ENCODE measurements around the gene ACY1.
A peak's percentile ranks its signal among the peaks of the same experiment; 100 is the strongest.

The ACY1 gene

DNA sequence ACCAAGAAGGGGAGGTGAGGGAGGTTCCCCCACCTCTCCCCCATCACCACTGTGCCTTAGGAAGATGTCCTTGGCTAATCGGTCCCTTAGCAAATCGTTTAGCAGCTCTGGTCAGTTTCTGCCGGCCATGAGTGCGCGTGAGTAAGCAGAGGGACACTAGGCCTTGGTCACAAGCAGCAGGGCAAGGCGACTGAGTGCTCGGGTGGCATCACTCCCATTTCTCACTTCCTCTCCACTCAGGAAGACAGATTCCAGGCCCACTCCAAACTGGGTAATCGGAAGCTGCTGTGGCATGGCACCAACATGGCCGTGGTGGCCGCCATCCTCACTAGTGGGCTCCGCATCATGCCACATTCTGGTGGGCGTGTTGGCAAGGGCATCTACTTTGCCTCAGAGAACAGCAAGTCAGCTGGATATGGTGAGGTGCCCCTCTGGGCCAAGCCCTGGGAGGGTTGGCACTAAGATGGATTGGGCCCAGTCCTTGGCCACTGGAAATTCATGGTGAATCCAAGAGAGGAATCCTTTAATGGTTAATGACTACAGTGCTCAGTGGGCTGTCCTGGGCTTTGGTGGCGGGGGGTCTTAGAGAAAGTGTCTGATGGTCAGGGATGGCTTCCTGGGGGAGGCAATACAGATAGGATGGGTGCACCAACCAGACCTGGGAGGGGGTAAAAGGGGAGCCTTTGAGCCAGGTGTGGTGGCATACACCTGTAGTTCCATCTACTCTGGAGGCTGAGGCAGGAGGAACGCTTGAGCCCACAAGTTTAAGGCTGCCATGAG, 37.2 kb upstream of the ACY1 start:
- no peak for DNase-seq (ENCODE audit: low read depth in 2 of 3, low spot score in 2 of 3)

DNA sequence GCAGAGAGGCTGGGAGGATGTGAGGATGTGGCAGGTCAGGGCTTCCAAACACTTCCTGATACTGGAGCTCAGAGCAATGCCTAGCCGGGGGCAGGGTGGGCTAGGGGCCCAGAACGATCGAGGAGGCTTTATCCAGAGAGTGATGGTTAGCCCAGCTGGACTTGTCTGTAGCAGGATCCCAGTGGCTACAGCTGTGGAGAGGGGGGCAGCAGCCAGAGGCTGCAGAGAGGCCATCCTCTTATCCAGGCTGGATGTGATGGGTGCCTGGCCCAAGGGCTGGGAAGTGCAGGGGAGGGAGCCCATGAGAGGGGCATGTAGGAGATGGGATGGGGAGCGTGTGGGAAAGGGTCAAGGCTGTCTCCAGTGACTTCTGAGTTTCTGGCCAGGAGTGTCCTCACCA, 36.5 kb upstream of the ACY1 start:
- no peak for DNase-seq (ENCODE audit: low read depth in 2 of 3, low spot score in 2 of 3)

DNA sequence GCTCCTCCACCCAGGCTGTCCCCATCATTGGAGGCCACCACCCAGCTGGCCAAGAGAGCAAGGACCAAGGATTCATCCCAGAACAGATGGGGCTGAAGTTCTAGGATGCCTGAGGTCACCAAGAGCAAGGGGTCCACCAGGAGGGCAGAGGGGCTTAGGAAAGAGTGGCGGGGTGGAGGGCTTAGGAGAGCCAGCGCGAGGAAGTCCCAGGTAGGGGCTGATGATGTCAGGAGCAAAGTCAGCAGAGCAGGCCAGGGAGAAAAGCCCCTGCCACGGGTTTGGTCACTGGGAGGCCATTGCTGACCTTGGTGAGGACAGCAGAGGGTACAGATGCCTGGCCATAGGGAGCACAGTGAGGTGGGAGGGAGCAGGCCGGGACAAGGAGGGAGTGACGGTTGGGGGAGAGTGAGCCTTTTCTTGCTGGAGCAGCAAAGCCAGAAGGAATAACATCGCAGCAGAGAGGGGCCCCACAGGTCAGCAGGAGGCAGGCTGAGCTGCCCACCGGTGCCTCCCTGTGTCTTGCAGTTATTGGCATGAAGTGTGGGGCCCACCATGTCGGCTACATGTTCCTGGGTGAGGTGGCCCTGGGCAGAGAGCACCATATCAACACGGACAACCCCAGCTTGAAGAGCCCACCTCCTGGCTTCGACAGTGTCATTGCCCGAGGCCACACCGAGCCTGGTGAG, 36.0 kb upstream of the ACY1 start:
- DNase-seq (ENCODE audit: low read depth in 2 of 3, low spot score in 2 of 3), result no peak

DNA sequence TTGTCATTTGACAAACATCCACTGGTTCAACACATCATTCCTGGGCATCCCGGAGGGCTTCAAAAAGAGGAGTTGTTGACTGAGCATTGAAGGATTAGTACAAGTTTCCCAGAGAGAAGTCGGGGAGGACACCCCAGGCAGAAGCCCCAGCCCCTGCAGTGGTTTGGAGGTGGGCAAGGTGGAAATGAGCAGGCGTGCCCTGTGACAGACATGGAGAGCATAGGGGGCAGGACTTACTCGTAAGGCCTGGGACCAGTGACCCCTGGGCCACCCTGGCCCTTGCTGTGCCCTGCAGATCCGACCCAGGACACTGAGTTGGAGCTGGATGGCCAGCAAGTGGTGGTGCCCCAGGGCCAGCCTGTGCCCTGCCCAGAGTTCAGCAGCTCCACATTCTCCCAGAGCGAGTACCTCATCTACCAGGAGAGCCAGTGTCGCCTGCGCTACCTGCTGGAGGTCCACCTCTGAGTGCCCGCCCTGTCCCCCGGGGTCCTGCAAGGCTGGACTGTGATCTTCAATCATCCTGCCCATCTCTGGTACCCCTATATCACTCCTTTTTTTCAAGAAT, 35.2 kb upstream of the ACY1 start:
- no peak for DNase-seq (ENCODE audit: low read depth in 2 of 3, low spot score in 2 of 3)

DNA sequence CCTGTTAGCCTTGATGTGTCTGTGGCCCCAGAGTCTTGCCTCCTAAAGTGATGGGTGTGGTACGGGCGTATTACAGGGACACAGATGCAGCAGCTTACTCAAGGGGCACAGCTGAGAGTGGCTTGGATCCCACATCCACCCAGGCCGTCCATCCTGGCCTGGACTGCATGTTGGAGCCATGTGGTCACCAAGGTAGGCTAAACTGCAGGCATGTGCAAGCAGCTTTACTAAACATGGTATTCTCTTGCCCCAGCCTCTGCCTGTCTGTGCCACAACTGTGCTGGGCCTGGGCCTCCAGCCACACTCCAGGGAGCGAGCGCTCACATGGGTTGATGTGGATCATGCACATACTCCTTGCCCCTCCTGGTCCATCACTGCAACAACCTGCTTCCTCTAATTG, 34.2 kb upstream of the ACY1 start:
- no peak for DNase-seq (ENCODE audit: low read depth in 2 of 3, low spot score in 2 of 3)

DNA sequence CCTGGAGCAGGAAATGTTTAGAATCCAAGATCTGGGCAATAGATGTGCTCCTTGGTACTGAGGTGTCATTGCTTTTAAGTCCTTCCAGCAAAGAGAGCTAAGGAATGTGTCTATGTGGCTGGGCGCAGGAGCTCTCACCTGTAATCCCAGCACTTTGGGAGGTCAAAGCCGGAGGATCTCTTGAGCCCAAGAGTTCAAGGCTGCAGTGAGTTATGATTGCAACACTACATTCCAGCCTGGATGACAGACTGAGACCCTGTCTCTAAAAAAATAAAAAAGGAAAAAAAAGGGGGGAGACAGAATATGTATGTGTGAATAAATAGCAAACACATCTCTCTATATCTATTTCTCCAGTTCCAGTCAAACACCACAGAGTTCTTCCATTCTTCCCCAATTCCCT, 32.4 kb upstream of the ACY1 start:
- no peak for DNase-seq (ENCODE audit: low read depth in 2 of 3, low spot score in 2 of 3)

DNA sequence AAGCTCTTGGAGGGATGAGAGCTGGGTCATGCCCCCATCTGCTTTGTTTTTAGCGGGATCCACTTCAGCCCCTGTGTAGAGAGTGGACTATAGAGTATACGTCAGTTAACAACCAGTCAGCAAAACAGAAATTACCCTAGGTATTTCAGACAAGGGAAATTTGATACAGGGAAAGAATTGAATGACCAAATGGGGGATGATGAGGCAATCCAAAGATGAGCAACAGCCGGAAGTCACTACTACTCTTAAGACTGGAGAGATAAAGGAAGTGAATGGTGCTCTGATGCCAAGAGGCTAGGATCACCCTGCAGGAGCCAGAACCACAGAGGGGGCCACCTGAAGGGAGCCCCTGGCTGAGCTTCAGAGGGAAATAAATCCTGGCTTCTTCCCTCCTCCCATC, 29.9 kb upstream of the ACY1 start:
- DNase-seq (ENCODE audit: low read depth in 2 of 3, low spot score in 2 of 3), result no peak

DNA sequence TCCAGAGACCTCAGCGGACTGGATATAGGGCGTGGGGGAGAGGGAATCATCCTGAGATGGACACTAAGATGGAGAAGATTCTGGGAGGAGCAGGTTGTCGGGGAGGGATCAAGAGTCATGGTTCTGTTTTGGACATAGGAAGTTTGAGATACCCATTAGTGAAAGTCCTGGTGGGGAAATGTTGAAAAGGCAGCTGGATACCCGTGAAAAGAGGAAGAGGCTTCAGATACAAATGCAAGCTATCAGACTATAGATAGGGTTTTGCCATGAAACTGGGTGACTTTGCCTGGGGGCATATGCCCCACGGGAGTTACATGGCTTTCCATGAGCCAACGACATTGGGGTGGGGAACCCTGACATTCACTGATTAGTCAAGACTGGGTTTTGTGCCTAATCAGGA, 29.2 kb upstream of the ACY1 start:
- DNase-seq (ENCODE audit: low read depth in 2 of 3, low spot score in 2 of 3), result no peak

DNA sequence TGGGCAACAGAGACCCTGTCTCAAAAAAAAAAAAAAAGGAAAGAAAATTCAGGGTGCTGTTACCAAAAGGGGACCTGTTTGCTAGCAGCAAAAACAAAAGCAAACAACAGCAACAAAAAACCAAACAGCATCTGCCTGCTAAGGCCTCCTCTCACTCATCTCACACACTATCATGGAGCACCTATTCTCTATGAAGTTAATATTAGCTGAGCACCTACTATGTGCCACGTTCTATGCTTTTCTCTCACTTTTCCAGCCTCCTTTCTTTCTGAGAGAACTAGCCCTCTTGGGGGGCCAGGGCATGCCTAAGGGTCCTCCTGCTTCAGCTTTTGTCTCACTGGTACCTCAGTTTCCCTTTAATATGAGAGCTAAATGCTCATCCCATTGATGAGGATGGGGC, 28.6 kb upstream of the ACY1 start:
- no peak for DNase-seq (ENCODE audit: low read depth in 2 of 3, low spot score in 2 of 3)

DNA sequence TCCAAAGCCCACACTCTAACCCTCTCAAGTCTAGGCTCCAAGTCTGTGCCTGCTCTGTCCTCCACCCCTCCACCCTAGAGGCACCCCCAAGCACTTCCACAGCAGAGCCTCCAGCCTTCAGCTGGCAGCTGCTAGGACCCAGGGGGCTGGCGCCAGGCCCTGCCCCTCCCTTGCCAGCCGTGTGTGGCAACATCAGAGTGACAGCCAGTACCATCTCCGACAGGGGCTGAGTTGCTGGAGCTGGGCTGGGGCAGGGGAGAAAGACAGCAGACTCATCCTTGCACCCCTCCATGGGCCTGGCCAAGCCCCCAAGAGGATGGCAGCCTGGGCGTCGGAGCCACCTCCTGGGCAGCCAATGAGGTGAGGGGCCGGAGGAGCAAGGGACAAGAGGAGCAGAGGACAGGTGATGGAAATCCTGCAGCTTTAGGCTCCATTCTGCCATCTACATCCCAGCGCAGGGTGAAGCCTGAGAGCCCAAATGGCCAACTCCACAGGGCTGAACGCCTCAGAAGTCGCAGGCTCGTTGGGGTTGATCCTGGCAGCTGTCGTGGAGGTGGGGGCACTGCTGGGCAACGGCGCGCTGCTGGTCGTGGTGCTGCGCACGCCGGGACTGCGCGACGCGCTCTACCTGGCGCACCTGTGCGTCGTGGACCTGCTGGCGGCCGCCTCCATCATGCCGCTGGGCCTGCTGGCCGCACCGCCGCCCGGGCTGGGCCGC, 28.0 kb upstream of the ACY1 start, which contains the start of gene GPR62:
TSS of gene GPR62 (plus strand) at position 207 of the 718 bp plus-strand sequence. CDS start at position 479, 272 bp downstream.
- no peak for DNase-seq (ENCODE audit: low read depth in 2 of 3, low spot score in 2 of 3)

DNA sequence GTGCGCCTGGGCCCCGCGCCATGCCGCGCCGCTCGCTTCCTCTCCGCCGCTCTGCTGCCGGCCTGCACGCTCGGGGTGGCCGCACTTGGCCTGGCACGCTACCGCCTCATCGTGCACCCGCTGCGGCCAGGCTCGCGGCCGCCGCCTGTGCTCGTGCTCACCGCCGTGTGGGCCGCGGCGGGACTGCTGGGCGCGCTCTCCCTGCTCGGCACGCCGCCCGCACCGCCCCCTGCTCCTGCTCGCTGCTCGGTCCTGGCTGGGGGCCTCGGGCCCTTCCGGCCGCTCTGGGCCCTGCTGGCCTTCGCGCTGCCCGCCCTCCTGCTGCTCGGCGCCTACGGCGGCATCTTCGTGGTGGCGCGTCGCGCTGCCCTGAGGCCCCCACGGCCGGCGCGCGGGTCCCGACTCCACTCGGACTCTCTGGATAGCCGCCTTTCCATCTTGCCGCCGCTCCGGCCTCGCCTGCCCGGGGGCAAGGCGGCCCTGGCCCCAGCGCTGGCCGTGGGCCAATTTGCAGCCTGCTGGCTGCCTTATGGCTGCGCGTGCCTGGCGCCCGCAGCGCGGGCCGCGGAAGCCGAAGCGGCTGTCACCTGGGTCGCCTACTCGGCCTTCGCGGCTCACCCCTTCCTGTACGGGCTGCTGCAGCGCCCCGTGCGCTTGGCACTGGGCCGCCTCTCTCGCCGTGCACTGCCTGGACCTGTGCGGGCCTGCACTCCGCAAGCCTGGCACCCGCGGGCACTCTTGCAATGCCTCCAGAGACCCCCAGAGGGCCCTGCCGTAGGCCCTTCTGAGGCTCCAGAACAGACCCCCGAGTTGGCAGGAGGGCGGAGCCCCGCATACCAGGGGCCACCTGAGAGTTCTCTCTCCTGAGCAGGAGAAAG, 27.2 kb upstream of the ACY1 start:
- peak in 1 of 3 experiments; percentile 10 for DNase-seq (ENCODE audit: low read depth in 2 of 3, low spot score in 2 of 3)

DNA sequence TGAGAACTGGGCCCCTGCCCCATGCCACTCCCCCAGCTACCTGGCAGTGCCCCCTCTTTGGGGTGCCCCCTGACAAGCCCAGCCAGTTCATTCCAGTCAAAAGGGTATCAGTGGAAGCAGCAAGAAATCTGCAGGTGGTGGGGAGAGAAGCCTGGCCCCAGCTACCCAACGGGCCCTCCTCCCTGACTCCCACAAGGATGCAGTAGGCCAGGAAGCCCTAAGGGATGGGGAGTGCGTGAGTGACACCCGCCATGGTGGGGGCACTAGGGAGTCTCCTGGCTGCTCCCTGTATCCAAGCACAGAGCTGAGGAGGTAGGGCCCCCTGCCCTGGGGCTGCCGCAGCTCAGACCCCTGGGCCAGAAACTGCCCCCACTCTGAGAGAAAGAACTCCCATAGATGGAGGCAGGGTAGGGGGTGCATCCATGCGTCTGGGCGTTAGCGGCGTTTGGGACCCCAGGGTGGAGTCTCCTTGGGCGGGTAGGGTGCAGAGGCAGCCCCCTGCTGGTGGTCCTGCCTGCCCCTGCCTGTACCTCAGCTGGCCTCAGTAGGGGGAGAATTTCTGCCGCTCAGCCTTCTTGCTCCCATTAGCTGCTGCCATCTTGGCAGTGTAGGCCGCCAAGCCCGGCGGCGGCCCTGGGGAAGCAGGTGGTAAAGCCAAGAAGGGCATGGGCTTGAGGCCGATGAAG, 25.7 kb upstream of the ACY1 start:
- no peak for DNase-seq (ENCODE audit: low read depth in 2 of 3, low spot score in 2 of 3)

DNA sequence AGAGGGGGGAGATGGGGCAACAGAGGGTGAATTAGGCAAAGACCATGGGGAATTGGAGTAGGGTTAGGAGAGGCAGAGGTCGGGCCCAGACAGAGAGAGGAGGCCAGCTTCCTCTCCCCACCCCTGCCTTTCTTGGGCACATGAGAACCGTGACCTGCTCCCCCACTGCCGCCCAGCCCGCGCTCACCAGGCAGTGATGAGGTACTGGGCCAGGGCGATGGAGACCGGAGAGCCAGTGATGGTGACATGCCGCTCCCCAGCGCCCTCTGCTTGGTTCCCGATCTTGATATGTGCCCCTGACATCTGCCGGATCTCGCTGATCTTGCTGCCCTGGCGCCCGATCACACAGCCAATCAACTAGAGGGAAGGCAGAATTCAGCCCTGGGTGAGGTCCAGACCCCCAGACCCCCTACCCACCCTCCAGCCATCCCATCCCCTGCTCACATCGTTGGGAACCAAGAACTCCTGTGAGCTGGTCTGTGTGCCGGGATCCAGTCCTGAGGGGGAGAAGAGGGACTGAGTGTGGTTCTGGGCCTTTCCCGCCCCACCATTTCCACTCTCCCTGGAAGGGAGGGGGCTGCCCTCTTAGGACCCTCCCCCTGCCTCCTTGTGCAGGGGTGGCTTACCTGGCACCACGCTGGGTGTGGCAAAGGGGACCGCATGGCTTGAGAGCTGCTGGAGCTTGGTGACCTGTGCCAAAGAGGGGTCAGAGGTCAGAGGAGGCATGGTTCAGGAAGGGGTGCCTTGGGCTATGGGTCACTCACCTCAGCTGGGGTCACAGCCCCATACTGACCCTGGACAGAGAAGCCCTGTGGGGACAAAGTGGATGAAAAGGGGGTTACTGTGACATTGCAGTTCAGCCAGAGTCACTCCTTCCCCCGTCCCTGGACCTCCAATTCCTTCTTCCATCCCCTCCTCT, 24.5 kb upstream of the ACY1 start:
- DNase-seq (ENCODE audit: low read depth in 2 of 3, low spot score in 2 of 3), result no peak

DNA sequence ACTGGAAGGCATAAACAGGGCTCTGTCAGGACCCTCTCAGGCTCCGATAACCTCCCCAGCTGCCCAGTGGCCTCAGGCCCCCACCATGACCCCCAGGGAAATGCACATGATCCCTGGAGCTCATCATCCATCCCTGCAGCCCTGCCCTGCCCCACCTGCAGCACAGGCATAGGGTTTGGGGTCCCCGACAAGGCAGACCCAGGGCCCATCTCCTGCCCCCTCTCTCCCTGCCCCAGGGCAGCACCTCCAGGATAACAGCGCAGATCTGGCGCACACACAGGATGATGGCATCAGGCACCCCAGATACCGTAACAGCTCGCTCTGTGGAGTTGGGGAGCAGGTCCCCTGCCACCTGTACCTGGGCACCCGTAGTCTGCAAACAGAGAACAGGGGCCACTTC, 23.7 kb upstream of the ACY1 start:
- DNase-seq (ENCODE audit: low read depth in 2 of 3, low spot score in 2 of 3), result no peak

DNA sequence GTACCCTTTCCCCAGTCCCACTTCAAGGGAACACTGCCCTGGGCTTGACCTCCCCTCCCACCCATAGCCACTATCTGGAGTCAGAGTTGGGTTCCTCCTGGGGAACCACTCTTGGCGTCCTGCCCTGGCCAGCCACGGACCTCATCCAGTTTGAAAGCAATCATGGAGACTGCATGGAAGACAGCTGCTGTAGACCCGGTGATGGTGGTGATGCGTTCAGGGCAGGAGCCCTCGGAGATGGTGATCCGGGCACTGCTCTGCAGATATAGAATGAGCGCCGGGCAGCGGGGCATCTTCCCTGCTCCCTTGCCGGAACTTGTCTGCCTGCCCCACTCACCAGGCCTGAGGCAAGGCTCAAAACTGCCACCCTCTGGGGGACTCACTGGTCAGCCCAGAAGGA, 22.9 kb upstream of the ACY1 start:
- DNase-seq (ENCODE audit: low read depth in 2 of 3, low spot score in 2 of 3), result no peak

DNA sequence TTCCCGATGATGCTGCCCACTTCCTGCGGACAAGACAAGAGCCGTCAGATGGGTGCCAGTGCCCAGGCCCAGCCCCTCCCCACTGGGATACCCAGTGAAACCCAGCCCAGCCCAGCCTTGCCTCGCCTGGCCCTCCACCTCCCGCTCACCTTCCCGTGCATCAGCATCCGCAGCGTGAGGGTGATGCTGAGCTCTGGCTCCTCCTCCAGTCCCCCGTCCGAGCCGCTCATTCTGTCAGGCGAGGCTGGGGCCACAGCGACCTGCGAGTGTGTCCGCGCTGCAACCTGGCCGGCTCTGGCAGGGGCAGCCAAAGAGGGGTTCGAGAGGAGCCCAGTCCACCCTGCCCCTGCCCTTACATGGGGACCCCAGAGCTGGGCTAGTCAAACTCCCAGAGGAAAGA, 22.3 kb upstream of the ACY1 start:
- no peak for DNase-seq (ENCODE audit: low read depth in 2 of 3, low spot score in 2 of 3)

DNA sequence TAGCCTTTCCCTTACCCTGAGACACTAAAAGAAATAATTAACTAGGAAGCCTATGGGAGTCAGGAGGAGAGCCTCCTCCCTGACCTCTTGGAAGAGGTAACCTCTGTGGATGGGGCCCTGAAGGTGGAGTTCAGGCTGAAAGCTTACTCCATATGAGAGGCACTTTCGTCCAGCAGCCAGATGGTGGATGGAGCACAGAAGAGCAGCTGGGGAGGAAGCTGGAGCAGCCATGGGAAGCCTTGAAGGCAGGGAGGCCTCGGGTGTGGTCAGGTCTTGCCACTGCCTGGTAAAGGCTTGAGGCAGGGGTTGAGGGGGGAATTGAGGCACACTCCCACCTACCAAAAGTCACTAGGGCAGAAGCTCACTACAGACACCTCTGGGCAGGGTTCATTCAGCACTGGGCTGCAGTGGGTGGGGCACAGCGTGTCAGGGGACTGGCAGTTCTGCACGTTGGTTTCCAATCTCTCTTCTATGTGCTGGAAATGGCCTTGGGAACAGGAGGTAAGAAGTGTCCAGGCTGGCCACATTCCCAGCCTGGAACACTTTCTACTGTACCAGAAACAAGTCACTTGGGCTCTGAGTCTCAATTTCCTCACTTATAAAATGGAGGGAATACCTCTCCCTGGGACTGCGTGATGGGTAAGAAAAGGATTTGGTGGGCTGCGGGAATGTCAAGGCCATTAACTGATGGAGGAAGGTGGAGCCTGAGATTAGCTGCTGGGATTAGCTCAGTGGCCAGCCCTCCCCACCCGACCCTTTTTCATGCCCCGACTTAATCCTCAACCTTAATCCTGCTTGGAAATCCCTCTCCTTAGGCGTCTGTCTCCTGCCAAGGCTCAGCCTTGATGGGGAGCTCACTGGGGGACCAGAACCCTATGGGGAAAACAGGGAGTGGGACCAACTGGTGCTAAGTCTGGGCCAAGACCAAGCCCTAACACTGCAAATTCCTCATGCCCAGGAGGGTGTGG, 21.4 kb upstream of the ACY1 start:
- DNase-seq (ENCODE audit: low read depth in 2 of 3, low spot score in 2 of 3), result no peak

Data from activated CD8-positive, alpha-beta memory T cell treated with anti-CD3 and anti-CD28 coated beads for 48 hours (primary cell).